ENCODE results near the gene CR1L.
"Not testable (repeated sequence)": the region's sequence is repeated elsewhere in the genome, so short reads cannot be mapped to it uniquely, and the experiment has no call there.

The CR1L gene

DNA sequence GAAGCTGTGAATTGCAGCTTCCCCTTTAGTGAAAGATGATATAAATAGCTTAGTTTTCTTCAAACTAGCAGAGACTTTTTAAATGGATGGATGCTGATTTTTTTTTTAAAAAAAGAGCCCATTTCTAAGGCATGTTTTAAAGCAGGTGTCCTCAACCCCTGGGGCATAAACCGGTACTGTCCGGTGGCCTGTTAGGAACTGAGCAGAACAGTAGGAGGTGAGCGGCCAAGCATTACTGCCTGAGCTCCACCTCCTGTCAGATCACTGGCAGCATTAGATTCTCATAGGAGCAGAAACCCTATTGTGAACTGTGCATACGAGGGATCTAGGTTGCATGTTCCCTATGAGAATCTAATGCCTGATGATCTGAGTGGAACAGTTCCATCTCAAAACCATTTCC, 31.2 kb downstream of the CR1L start:
- FAIRE-seq (no peak), DNase-seq (ENCODE audit: insufficient read length, low spot score) (no peak)
- TF ChIP-seq PAX5 (IDR thresholded peaks at IDR 0.05; ENCODE audit: insufficient read depth, low read length, severe bottlenecking) (no peak), POU2F2 (IDR thresholded peaks at IDR 0.05; ENCODE audit: low read depth, low read length) (no peak), TAF1 (IDR thresholded peaks at IDR 0.05; ENCODE audit: low read depth, low read length) (no peak), POLR2A (IDR thresholded peaks at IDR 0.05; ENCODE audit: low read depth, low read length) (no peak), SPI1 (IDR thresholded peaks at IDR 0.05; ENCODE audit: low read depth, low read length) (no peak), POLR2AphosphoS5 (IDR thresholded peaks at IDR 0.05; ENCODE audit: low read depth, low read length) (no peak)

DNA sequence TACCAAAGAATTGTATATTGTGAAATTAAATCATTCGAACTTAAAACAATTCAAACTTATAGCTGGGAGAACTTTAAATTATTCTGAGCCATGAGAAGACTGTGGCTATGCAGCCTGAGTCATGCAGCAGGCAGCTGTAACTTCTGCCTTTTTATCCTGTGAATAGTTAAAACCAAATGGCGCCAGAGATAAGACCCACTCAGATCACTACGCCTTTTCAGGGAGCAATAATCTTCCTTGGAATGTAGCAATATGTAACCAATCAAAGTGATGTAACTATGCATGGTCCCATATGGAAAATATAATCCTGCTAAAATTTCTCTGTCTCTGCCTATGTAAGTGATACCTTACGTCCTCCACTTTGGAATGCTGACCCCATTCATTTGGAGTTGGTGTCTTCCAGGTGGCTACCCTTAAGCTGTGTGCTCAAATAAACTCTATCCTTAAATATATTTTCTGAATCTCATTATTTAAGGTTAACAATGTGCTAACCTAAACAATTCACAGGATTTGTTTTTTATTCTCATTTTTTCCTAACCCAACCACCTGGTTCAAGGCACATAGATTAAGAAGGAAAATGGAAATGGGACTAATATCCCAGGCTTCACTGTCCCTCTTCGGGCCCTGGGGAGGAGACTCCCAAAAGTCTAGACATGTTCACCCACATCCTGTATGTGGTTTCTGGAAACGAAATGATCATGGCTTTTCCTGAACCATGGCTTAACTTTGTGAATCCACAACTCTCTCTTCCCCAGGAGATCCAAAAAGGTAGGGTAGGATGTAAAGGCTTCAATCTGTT, 35.9 kb downstream of the CR1L start:
- DNase-seq (ENCODE audit: insufficient read length, low spot score), result not testable (repeated sequence)

DNA sequence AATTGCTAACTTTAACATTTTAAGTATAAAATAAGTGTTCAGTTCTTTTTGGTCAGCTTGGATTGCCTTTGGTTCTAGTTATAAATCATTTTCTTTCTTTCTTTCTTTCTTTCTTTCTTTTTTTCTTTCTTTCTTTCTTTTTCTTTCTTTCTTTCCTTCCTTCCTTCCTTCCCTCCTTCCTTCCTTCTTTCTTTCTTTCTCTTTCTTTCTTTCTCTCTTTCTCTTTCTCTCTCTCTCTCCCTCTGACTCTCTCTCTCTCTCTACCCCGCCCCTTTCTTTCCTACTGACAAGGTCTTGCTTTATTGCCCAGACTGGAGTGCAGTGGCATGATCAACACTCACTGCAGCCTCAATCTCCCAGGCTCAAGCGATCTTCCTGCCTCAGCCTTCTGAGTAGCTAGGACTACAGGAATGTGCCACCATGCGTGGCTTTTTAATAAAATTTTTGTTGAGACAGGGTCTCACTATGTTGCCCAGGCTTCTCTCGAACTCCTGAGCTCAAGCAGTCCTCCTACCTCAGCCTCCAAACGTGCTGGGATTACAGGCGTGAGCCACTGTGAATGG, 38.0 kb downstream of the CR1L start:
- FAIRE-seq; DNase-seq (ENCODE audit: insufficient read length, low spot score): not testable (repeated sequence)

More for the DNA sequence above, 35.9 kb downstream of the CR1L start:
- not testable (repeated sequence) for FAIRE-seq

DNA sequence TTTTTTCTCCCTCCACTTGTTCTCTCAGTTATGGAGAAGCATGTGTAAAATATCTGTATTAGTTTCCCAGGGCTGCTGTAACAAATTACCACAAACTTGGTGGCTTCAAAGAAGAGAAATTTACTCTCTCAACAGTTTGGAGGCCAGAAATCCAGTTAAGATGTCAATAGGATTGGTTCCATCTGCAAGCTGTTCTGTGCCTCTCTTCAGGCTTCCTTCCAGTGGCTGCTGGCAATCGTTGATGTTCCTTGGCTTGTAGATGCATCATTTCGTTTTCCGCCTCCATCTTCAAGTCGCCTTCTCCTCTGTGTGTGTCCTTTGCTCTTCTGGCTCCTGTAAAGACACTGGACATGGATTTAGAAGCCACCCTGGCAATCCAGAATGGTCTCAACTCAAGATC, 45.6 kb downstream of the CR1L start:
- not testable (repeated sequence) for DNase-seq (ENCODE audit: insufficient read length, low spot score); FAIRE-seq

DNA sequence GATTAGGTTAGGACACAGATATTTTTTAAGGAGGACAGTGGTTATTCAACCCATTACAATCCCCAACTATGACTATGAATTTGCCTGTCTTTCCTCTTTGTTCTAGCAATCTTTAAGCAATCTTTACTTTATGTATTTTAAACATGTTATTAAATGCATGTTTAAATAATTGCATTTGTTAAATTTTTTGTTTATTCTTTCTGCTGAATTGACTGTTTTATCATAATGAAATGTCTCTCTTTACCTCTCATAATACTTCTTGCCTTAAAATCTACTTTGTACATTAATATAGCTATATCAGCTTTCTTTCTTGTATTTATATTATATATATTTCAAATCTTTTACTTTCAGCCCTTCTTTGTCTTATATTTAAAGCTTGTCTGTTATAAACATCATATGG, 46.1 kb downstream of the CR1L start:
- DNase-seq (ENCODE audit: insufficient read length, low spot score), result no peak
- FAIRE-seq, result no peak
- no peak for TF ChIP-seq TAF1 (IDR thresholded peaks at IDR 0.05; ENCODE audit: low read depth, low read length)
- no peak for TF ChIP-seq POU2F2 (IDR thresholded peaks at IDR 0.05; ENCODE audit: low read depth, low read length)
- no peak for TF ChIP-seq POLR2AphosphoS5 (IDR thresholded peaks at IDR 0.05; ENCODE audit: low read depth, low read length)
- no peak for TF ChIP-seq POLR2A (IDR thresholded peaks at IDR 0.05; ENCODE audit: low read depth, low read length)
- no peak for TF ChIP-seq PAX5 (IDR thresholded peaks at IDR 0.05; ENCODE audit: insufficient read depth, low read length, severe bottlenecking)
- TF ChIP-seq SPI1 (IDR thresholded peaks at IDR 0.05; ENCODE audit: low read depth, low read length), result no peak

DNA sequence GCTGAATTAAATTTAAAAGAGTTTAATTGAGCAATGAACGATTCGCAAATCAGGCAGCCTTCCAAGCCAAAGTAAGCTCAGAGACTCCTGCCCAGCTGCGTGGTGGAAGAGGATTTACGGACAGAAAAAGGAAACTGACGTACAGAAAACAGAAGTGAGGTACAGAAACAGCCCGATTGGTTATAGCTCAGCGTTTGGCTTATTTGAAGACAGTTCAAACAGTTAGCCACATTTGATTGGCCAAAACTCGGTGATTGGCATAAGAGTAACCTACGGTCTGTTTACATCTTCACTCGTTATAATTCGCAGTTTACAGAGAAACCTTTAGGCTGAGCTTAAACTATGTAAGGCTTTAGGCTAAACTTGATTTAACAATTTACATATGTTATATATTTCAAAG, 46.9 kb downstream of the CR1L start:
- FAIRE-seq (no peak), DNase-seq (ENCODE audit: insufficient read length, low spot score) (no peak)
- TF ChIP-seq POU2F2 (IDR thresholded peaks at IDR 0.05; ENCODE audit: low read depth, low read length) (no peak), POLR2AphosphoS5 (IDR thresholded peaks at IDR 0.05; ENCODE audit: low read depth, low read length) (no peak), TAF1 (IDR thresholded peaks at IDR 0.05; ENCODE audit: low read depth, low read length) (no peak), PAX5 (IDR thresholded peaks at IDR 0.05; ENCODE audit: insufficient read depth, low read length, severe bottlenecking) (no peak), POLR2A (IDR thresholded peaks at IDR 0.05; ENCODE audit: low read depth, low read length) (no peak), SPI1 (IDR thresholded peaks at IDR 0.05; ENCODE audit: low read depth, low read length) (no peak)

DNA sequence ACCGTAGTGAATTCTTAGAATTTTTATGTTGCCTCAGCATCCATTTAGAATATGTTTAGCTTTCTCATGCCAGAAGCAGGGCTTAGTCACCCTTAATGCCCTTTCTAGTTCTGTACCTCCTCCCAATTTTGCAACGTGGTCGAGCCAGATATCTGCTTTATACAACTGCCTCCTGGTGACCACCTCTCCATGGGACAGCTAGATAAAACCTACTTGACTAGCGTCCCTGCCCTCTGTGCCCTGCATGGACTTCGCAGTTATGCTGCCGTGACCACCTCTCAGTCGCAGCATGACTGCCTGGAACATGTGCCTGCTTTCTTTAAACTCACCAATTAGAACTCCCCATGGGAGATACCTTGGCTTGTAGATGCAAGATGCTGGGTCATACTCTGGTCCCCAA, 47.4 kb downstream of the CR1L start:
- FAIRE-seq; DNase-seq (ENCODE audit: insufficient read length, low spot score): not testable (repeated sequence)

DNA sequence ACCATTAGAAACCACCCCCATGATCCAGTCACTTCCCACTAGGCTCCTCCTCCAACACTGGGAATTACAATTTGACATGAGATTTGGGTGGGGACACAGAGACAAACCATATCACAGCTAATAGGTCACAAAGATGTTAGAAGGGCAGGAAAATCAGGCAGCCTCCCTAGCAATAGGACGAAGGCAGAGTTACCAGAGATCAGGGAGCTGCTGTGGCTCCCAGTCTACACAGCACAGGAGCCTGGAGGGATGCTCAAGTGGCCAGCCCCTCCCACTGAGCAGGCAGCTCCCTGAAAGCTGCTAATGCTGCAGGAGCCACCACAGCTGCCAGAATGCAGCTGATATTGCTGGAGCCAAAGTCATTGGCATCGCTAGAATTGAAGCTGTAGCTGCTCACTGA, 51.0 kb downstream of the CR1L start:
- TF ChIP-seq PAX5 (IDR thresholded peaks at IDR 0.05; ENCODE audit: insufficient read depth, low read length, severe bottlenecking) (no peak), POU2F2 (IDR thresholded peaks at IDR 0.05; ENCODE audit: low read depth, low read length) (no peak), TAF1 (IDR thresholded peaks at IDR 0.05; ENCODE audit: low read depth, low read length) (no peak)
- DNase-seq (ENCODE audit: insufficient read length, low spot score) (no peak), FAIRE-seq (no peak)

DNA sequence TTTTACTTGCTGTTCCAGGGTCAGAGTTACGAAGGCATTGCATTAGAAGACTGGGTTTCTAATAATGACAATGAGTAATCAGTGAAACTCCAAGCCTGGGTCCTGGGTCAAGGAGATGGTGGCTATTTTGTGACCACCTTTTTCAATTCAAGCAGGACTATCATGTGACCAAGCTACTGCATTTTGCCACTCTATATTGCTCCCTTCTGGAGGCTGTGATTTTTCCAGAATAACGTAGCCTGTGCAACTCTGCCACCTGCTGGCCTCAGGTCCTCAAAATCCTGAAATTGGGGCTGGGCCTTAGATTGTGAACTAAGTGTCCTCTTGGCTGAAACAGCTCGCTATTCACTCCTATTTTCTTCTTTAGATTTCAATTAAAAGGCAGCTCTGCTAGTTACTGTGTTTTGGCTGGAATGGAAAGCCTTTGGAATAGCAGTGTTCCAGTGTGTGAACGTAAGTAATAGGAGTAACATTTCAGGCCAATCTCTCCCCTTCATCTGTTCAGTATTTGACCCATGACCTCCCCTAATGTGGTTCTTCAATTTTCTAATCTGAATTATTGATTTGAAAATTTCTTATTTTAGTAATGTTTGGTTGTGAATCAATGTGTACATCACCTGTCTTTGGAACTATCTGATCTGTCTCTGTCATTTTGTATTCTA, 54.0 kb downstream of the CR1L start:
- no peak for DNase-seq (ENCODE audit: insufficient read length, low spot score)
- FAIRE-seq, result no peak
- no peak for TF ChIP-seq TAF1 (IDR thresholded peaks at IDR 0.05; ENCODE audit: low read depth, low read length)
- no peak for TF ChIP-seq PAX5 (IDR thresholded peaks at IDR 0.05; ENCODE audit: insufficient read depth, low read length, severe bottlenecking)
- TF ChIP-seq POLR2AphosphoS5 (IDR thresholded peaks at IDR 0.05; ENCODE audit: low read depth, low read length), result no peak
- TF ChIP-seq POU2F2 (IDR thresholded peaks at IDR 0.05; ENCODE audit: low read depth, low read length), result no peak

DNA sequence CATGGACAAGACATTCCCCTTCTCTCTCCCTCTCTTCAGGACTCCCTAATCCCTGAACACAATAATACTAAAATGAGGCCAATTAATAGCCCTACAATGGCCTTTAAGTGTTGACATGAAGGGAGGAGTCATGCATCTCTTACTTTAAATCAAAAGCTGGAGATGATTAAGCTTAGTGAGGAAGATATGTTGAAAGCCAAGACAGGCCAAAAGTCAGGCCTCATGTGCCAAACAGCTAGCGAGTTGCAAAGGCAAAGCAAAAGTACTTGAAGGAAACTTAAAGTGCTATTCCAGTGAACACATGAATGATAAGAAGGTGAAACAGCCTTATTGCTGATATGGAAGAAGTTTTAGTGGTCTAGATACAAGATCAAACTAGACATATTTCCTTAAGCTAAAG, 57.4 kb downstream of the CR1L start:
- TF ChIP-seq POLR2AphosphoS5 (IDR thresholded peaks at IDR 0.05; ENCODE audit: low read depth, low read length) (no peak), POLR2A (IDR thresholded peaks at IDR 0.05; ENCODE audit: low read depth, low read length) (no peak), PAX5 (IDR thresholded peaks at IDR 0.05; ENCODE audit: insufficient read depth, low read length, severe bottlenecking) (no peak), TAF1 (IDR thresholded peaks at IDR 0.05; ENCODE audit: low read depth, low read length) (no peak), SPI1 (IDR thresholded peaks at IDR 0.05; ENCODE audit: low read depth, low read length) (no peak), POU2F2 (IDR thresholded peaks at IDR 0.05; ENCODE audit: low read depth, low read length) (no peak)
- FAIRE-seq (no peak), DNase-seq (ENCODE audit: insufficient read length, low spot score) (no peak)

DNA sequence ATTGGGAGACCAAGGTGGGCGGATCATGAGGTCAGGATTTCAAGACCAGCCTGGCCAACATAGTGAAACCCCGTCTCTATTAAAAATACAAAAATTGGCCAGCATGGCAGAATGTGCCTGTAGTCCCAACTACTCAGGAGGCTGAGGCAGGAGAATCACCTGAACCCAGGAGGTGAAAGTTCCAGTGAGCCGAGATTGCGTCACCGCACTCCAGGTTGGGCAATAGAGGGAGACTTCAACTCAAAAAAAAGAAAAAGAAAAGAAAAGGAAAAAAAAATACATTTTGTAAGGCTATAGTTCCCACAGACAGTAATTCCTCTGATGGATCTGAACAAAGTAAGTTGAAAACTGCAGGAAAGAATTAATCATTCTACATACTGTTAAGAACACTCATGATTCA, 58.8 kb downstream of the CR1L start:
- no peak for TF ChIP-seq POU2F2 (IDR thresholded peaks at IDR 0.05; ENCODE audit: low read depth, low read length)
- TF ChIP-seq SPI1 (IDR thresholded peaks at IDR 0.05; ENCODE audit: low read depth, low read length), result no peak
- no peak for TF ChIP-seq POLR2A (IDR thresholded peaks at IDR 0.05; ENCODE audit: low read depth, low read length)
- DNase-seq (ENCODE audit: insufficient read length, low spot score), result no peak
- FAIRE-seq, result no peak

DNA sequence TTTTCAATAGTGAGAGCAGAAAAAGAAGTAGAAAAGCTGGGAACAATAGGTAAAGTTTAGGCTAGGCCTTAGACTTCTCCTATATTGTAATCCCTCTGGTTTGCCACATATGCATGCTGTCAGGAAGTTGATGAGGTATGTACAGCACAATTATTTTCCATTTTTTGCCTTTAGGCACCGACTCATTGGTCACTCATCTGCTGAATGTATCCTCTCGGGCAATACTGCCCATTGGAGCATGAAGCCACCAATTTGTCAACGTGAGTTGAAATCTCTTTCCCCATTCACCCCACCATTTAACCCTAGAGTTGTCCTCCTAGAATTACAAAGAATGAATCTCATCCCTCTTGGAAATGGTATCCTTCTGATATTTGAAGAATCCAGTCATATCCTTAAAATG, 63.1 kb downstream of the CR1L start:
- not testable (repeated sequence) for DNase-seq (ENCODE audit: insufficient read length, low spot score); FAIRE-seq

All from GM12891 (cell line).